ENCODE results near the gene AADAT.

DNA sequence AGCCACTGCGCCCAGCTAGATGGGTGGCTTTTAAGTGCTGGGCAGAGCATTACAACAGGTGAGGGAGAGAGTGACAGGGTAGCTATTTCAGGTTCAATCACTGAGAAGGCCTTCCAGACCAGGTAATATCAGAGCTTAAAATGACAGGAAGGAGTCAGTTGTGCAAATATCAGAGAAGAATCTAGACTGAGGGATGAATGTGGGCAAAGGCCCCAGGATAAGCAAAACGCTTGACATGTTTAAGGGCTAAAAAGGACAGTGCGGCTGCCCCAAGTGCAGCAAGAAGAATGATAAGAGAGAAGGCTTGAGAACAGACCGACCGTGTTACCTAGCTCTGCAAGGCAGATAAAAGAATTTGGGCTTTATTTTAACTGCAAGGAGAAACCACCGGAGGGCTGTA is 18.6 kb downstream of the AADAT start:
- TF ChIP-seq POLR2A (IDR thresholded peaks at IDR 0.05; ENCODE audit: low read depth, low read length) (no peak), TAF1 (IDR thresholded peaks at IDR 0.05; ENCODE audit: borderline replicate concordance, low read depth, low read length) (no peak)
